ENCODE measurements around the gene OR5A1.

OR5A1 gene

DNA sequence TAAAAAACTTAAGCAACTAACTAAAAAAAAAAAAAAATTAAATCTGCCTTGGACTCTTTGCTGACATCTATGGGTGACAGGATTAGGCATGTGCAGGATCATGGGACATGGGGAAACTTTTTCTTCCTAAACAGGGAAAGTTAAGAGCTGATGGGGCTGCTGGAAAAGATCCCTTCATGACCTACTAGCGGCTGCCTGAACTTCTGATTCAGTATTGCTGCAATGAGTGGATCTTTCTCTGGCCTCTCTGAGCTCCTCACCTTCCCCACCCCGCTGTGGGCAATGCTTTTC is 35.1 kb upstream of the OR5A1 start:
- ATAC-seq = no peak
- TF ChIP-seq, protein P1, sequence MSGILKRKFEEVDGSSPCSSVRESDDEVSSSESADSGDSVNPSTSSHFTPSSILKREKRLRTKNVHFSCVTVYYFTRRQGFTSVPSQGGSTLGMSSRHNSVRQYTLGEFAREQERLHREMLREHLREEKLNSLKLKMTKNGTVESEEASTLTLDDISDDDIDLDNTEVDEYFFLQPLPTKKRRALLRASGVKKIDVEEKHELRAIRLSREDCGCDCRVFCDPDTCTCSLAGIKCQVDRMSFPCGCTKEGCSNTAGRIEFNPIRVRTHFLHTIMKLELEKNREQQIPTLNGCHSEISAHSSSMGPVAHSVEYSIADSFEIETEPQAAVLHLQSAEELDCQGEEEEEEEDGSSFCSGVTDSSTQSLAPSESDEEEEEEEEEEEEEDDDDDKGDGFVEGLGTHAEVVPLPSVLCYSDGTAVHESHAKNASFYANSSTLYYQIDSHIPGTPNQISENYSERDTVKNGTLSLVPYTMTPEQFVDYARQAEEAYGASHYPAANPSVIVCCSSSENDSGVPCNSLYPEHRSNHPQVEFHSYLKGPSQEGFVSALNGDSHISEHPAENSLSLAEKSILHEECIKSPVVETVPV (CRISPR knock-in tag; IDR thresholded peaks at IDR 0.05) = no peak
- no peak for TF ChIP-seq SNAI2 (CRISPR knock-in tag; IDR thresholded peaks at IDR 0.05)
- no peak for TF ChIP-seq ZFP3 (CRISPR knock-in tag; IDR thresholded peaks at IDR 0.05)
- no peak for TF ChIP-seq ISL1 (CRISPR knock-in tag; IDR thresholded peaks at IDR 0.05)

DNA sequence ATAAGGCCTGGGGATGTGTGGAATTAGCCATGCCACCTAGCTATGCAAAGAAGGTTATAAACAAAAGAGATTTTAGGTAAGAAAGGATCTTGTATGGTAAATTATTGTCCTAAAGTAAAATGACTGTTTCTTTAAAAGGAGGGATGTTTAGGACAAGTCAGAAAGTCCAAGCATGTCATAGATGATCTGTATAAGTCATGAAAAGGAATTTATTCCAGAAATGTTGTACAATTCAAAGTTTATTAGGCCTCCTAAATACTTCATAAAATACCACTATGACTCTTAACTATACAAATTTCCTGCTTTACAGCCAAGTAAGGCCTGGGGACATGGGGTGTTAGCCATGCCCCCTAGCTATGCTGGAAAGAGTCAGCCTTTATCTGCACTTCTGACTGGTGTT is 32.7 kb upstream of the OR5A1 start:
- TF ChIP-seq ISL1 (CRISPR knock-in tag; IDR thresholded peaks at IDR 0.05) (no peak), ZNF70 (CRISPR knock-in tag; IDR thresholded peaks at IDR 0.05) (no peak), OSR1 (CRISPR knock-in tag; IDR thresholded peaks at IDR 0.05) (no peak), ZC3H10 (CRISPR knock-in tag; IDR thresholded peaks at IDR 0.05) (no peak), GLIS3 (CRISPR knock-in tag; IDR thresholded peaks at IDR 0.05) (no peak), SNAI2 (CRISPR knock-in tag; IDR thresholded peaks at IDR 0.05) (no peak), RARB (CRISPR knock-in tag; IDR thresholded peaks at IDR 0.05) (no peak), TOX (CRISPR knock-in tag; IDR thresholded peaks at IDR 0.05; ENCODE audit: borderline replicate concordance) (no peak), ZFP30 (CRISPR knock-in tag; IDR thresholded peaks at IDR 0.05) (no peak), ARNTL (CRISPR knock-in tag; IDR thresholded peaks at IDR 0.05; ENCODE audit: borderline replicate concordance, low read depth) (no peak), ZNF8 (CRISPR knock-in tag; IDR thresholded peaks at IDR 0.05) (no peak), TCF4 (CRISPR knock-in tag; IDR thresholded peaks at IDR 0.05; ENCODE audit: borderline replicate concordance) (no peak), CSDC2 (CRISPR knock-in tag; IDR thresholded peaks at IDR 0.05) (no peak), ESRRG (CRISPR knock-in tag; IDR thresholded peaks at IDR 0.05) (no peak), ZFP3 (CRISPR knock-in tag; IDR thresholded peaks at IDR 0.05) (no peak)
- TF ChIP-seq, protein P2, sequence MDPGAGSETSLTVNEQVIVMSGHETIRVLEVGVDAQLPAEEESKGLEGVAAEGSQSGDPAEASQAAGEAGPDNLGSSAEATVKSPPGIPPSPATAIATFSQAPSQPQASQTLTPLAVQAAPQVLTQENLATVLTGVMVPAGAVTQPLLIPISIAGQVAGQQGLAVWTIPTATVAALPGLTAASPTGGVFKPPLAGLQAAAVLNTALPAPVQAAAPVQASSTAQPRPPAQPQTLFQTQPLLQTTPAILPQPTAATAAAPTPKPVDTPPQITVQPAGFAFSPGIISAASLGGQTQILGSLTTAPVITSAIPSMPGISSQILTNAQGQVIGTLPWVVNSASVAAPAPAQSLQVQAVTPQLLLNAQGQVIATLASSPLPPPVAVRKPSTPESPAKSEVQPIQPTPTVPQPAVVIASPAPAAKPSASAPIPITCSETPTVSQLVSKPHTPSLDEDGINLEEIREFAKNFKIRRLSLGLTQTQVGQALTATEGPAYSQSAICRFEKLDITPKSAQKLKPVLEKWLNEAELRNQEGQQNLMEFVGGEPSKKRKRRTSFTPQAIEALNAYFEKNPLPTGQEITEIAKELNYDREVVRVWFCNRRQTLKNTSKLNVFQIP (CRISPR knock-in tag; IDR thresholded peaks at IDR 0.05; ENCODE audit: borderline replicate concordance, low read depth) = no peak
- TF ChIP-seq, protein P3, sequence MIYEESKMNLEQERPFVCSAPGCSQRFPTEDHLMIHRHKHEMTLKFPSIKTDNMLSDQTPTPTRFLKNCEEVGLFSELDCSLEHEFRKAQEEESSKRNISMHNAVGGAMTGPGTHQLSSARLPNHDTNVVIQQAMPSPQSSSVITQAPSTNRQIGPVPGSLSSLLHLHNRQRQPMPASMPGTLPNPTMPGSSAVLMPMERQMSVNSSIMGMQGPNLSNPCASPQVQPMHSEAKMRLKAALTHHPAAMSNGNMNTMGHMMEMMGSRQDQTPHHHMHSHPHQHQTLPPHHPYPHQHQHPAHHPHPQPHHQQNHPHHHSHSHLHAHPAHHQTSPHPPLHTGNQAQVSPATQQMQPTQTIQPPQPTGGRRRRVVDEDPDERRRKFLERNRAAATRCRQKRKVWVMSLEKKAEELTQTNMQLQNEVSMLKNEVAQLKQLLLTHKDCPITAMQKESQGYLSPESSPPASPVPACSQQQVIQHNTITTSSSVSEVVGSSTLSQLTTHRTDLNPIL (CRISPR knock-in tag; IDR thresholded peaks at IDR 0.05; ENCODE audit: low read depth) = no peak
- TF ChIP-seq, protein P4, sequence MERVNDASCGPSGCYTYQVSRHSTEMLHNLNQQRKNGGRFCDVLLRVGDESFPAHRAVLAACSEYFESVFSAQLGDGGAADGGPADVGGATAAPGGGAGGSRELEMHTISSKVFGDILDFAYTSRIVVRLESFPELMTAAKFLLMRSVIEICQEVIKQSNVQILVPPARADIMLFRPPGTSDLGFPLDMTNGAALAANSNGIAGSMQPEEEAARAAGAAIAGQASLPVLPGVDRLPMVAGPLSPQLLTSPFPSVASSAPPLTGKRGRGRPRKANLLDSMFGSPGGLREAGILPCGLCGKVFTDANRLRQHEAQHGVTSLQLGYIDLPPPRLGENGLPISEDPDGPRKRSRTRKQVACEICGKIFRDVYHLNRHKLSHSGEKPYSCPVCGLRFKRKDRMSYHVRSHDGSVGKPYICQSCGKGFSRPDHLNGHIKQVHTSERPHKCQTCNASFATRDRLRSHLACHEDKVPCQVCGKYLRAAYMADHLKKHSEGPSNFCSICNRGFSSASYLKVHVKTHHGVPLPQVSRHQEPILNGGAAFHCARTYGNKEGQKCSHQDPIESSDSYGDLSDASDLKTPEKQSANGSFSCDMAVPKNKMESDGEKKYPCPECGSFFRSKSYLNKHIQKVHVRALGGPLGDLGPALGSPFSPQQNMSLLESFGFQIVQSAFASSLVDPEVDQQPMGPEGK (CRISPR knock-in tag; IDR thresholded peaks at IDR 0.05; ENCODE audit: borderline replicate concordance) = no peak
- TF ChIP-seq, protein P1 (CRISPR knock-in tag; IDR thresholded peaks at IDR 0.05) = no peak
- no peak for ATAC-seq

DNA sequence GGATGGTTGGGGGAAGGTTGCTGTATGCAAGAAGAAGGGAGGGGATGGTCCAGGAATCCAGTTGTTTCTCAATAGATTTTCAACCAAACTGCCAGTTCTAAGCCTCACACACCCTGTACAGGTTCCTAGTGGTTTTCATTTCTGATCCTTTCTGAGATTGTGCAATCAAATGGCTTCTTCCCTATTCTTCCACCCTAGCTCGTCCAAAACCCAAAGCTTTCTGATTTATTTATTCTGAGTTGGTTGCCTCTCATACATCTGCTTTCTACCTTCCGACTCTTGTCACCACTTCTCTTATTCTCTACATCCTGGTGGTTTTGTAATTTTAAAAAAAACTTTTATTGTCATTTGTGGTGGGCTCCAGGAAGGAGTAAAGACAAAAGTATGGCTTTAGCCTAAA is 22.6 kb upstream of the OR5A1 start:
- no peak for ATAC-seq
- TF ChIP-seq TCF4 (CRISPR knock-in tag; IDR thresholded peaks at IDR 0.05; ENCODE audit: borderline replicate concordance) (no peak), TOX (CRISPR knock-in tag; IDR thresholded peaks at IDR 0.05; ENCODE audit: borderline replicate concordance) (no peak), ZC3H10 (CRISPR knock-in tag; IDR thresholded peaks at IDR 0.05) (no peak), ZNF70 (CRISPR knock-in tag; IDR thresholded peaks at IDR 0.05) (no peak), ZNF565 (CRISPR knock-in tag; conservative IDR thresholded peaks at IDR 0.05; ENCODE audit: low read depth) (no peak), ZNF8 (CRISPR knock-in tag; IDR thresholded peaks at IDR 0.05) (no peak), SNAI2 (CRISPR knock-in tag; IDR thresholded peaks at IDR 0.05) (no peak), RARB (CRISPR knock-in tag; IDR thresholded peaks at IDR 0.05) (no peak), PPARA (CRISPR knock-in tag; IDR thresholded peaks at IDR 0.05; ENCODE audit: borderline replicate concordance) (no peak), ZFP30 (CRISPR knock-in tag; IDR thresholded peaks at IDR 0.05) (no peak), ISL1 (CRISPR knock-in tag; IDR thresholded peaks at IDR 0.05) (no peak)
- TF ChIP-seq, protein P4 (CRISPR knock-in tag; IDR thresholded peaks at IDR 0.05; ENCODE audit: borderline replicate concordance) = no peak
- TF ChIP-seq, protein P1 (CRISPR knock-in tag; IDR thresholded peaks at IDR 0.05) = no peak
- TF ChIP-seq, protein P3 (CRISPR knock-in tag; IDR thresholded peaks at IDR 0.05; ENCODE audit: low read depth) = no peak
- TF ChIP-seq, protein P2 (CRISPR knock-in tag; IDR thresholded peaks at IDR 0.05; ENCODE audit: borderline replicate concordance, low read depth) = no peak

Measured in SK-N-SH treated with all-trans-retinoic acid at 6 μM for 48 hours (cell line).